GM12878 (cell line): ENCODE results near the gene UAP1.

ENCODE experiments used
- CTCF ChIP-seq, 3 experiments: IDR thresholded peaks in 2 of 3; conservative IDR thresholded peaks in 1 of 3; 2 replicates each; pipeline ENCODE4 v1.5.1; 2011; ENCODE audit warnings: low read depth in 3 of 3, low read length in 3 of 3, mild to moderate bottlenecking in 3 of 3, control low read depth in 2 of 3, moderate library complexity in 2 of 3, inconsistent platforms in 1 of 3, mixed read lengths in 1 of 3; ENCODE audit not compliant: control insufficient read depth in 2 of 3, insufficient read depth in 1 of 3; ENCODE audit errors: extremely low read depth in 1 of 3
- SIX5 ChIP-seq: IDR thresholded peaks from 2 replicates; pipeline ENCODE4 v1.6.1; 2011; ENCODE audit warnings: mild to moderate bottlenecking, low read depth, low read length, moderate library complexity; ENCODE audit not compliant: severe bottlenecking
- USF1 ChIP-seq: IDR thresholded peaks from 2 replicates; pipeline ENCODE4 v1.6.1; 2011; ENCODE audit warnings: borderline replicate concordance, low read depth, mild to moderate bottlenecking, moderate library complexity, mixed read lengths, low read length; ENCODE audit not compliant: insufficient read depth; ENCODE audit errors: extremely low read length

- TF ChIP-seq SIX5 (no peak), USF1 (no peak), CTCF (IDR thresholded peaks at IDR 0.05 in 2 of 3, conservative IDR thresholded peaks at IDR 0.05 in 1 of 3; ENCODE audit: control insufficient read depth in 2 of 3, extremely low read depth in 1 of 3, insufficient read depth in 1 of 3, low read depth in 3 of 3, low read length in 3 of 3) (no peak)
These were observed 67.6 kb downstream of the UAP1 start for GRCh38 chr1:162629077-162629627.
